Kidney (tissue), 14 donors: ENCODE results near the gene MEGF11. TPM values are rescaled to one million over a fixed set of nuclear protein-coding genes. Genes with fewer than 3 reads are reported as not detected.

Source experiments
- DNase-seq, 5 donors: peaks; one replicate each; pipeline ENCODE4 v3.0.0-alpha.2; 2013 to 2020
- FAIRE-seq: peaks from 2 replicates; lab custom pipeline; 2012; peaks lifted over from hg19 to GRCh38; lab: Jason Lieb, UNC
- H3K27ac ChIP-seq, 2 donors: one replicate each; pipeline ENCODE4 v1.7.0; 2013; ENCODE audit warnings: low read depth in 2 of 2, low read length in 2 of 2, inconsistent platforms in 1 of 2
- H3K27me3 ChIP-seq: one replicate; pipeline ENCODE4 v1.7.1; 2013; ENCODE audit warnings: low read length, inconsistent platforms; ENCODE audit not compliant: control insufficient read depth, insufficient read depth
- H3K36me3 ChIP-seq, 3 donors: one replicate each; pipeline versions ENCODE4 v1.7.0 to v1.7.1; 2013; ENCODE audit warnings: low read length in 3 of 3, control low read depth in 1 of 3, inconsistent platforms in 1 of 3; ENCODE audit not compliant: insufficient read depth in 3 of 3, control insufficient read depth in 2 of 3
- H3K4me1 ChIP-seq, 3 donors: one replicate each; pipeline versions ENCODE4 v1.7.0 to v1.7.1; 2013; ENCODE audit warnings: low read length in 3 of 3, inconsistent platforms in 1 of 3, low read depth in 1 of 3; ENCODE audit not compliant: control insufficient read depth in 2 of 3, insufficient read depth in 2 of 3
- H3K4me3 ChIP-seq, 3 donors: one replicate each; pipeline versions ENCODE4 v1.7.0 to v1.8.1; 2013; ENCODE audit warnings: low read length in 3 of 3, control low read depth in 1 of 3, inconsistent platforms in 1 of 3
- H3K9ac ChIP-seq, 3 donors: one replicate each; pipeline versions ENCODE4 v1.7.0 to v1.7.1; 2013; ENCODE audit warnings: low read length in 3 of 3, control low read depth in 1 of 3, inconsistent platforms in 1 of 3
- H3K9me3 ChIP-seq, 3 donors: one replicate each; pipeline versions ENCODE4 v1.7.0 to v1.7.1; 2013; ENCODE audit warnings: low read length in 3 of 3, control low read depth in 1 of 3, inconsistent platforms in 1 of 3; ENCODE audit not compliant: control insufficient read depth in 2 of 3, insufficient read depth in 1 of 3
- CTCF ChIP-seq: IDR thresholded peaks from 3 replicates; pipeline ENCODE4 v1.5.1; 2012; ENCODE audit warnings: mild to moderate bottlenecking, moderate library complexity, borderline replicate concordance; ENCODE audit not compliant: insufficient read depth; ENCODE audit errors: extremely low read depth
- intact Hi-C: fragments of 100-400 bp; cut with DNase I; formaldehyde crosslinking; loops from one replicate; pipeline ENCODE4 v1.11.1; 2022
- polyA plus RNA-seq: library from polyadenylated mRNA; stranded (reverse); fragments of 350-450 nt; fragmentation: Illumina TruSeq; extraction: RNeasy Lipid Tissue Mini Kit (QIAGEN cat#74804); gene quantifications from one replicate; pipeline ENCODE4 v1.2.3, GENCODE V29; 2014; ENCODE audit warnings: low read depth, low replicate concordance; ENCODE audit not compliant: insufficient read depth
- total RNA-seq: library from RNA; stranded (reverse); fragmentation: NEBNext Ultra II Directional; extraction: Animal tissue kit (Norgen Biotek cat#: 25700); gene quantifications from one replicate; pipeline ENCODE4 v1.2.1, GENCODE V29; 2021
- donor health status: control.
- donor health status: control.
- donor health status: control.
- donor health status: control.
- donor health status: control.
- donor health status: DM: yes; HTN: yes; CAD: no.
- donor health status: Normal renal cell carcinoma (clear cell type).

The MEGF11 gene
- total and polyA plus RNA-seq, 2 donors from 2014 or later, result 10.4 to 41.8 TPM

- TF ChIP-seq CTCF, result no peak
- no peak overlapping the region for H3K9ac ChIP-seq
- H3K9me3 ChIP-seq, result no peaks in the 10 kb centered on the region
- no peak overlapping the region for H3K4me3 ChIP-seq
- H3K27me3 ChIP-seq, result no peaks in the 10 kb centered on the region
- FAIRE-seq (no peak), DNase-seq (no peak)
- H3K4me1 ChIP-seq, result no peaks in the 10 kb centered on the region
- H3K36me3 ChIP-seq, result no peaks in the 10 kb centered on the region
- H3K27ac ChIP-seq, result no peak overlapping the region
- intact Hi-C loops, result no loop called here
Observed at GRCh38 chr15:65937476-65937875, 316.1 kb downstream of the MEGF11 start.

GRCh38 chr15:65937054-65937453, 316.5 kb downstream of the MEGF11 start:
- intact Hi-C loops, result no loop called here
- H3K9ac ChIP-seq, result no peak overlapping the region
- H3K4me3 ChIP-seq, result no peak overlapping the region
- H3K27me3 ChIP-seq, result no peaks in the 10 kb centered on the region
- no peaks in the 10 kb centered on the region for H3K4me1 ChIP-seq
- no peak for FAIRE-seq
- H3K27ac ChIP-seq, result no peak overlapping the region
- H3K36me3 ChIP-seq, result no peaks in the 10 kb centered on the region
- DNase-seq, result no peak
- H3K9me3 ChIP-seq, result no peaks in the 10 kb centered on the region
- no peak for TF ChIP-seq CTCF

GRCh38 chr15:65936282-65936681, 317.3 kb downstream of the MEGF11 start:
- FAIRE-seq (no peak), DNase-seq (no peak)
- no peak overlapping the region for H3K9ac ChIP-seq
- no peak overlapping the region for H3K27ac ChIP-seq
- H3K27me3 ChIP-seq, result no peaks in the 10 kb centered on the region
- intact Hi-C loops, result no loop called here
- no peak for TF ChIP-seq CTCF
- no peak overlapping the region for H3K4me3 ChIP-seq
- no peaks in the 10 kb centered on the region for H3K9me3 ChIP-seq
- no peaks in the 10 kb centered on the region for H3K36me3 ChIP-seq
- H3K4me1 ChIP-seq, result no peaks in the 10 kb centered on the region

GRCh38 chr15:65935391-65935790, 318.2 kb downstream of the MEGF11 start:
- Histone ChIP-seq H3K4me3 (no peak overlapping the region), H3K27ac (no peak overlapping the region), H3K36me3 (no peaks in the 10 kb centered on the region), H3K27me3 (no peaks in the 10 kb centered on the region), H3K9me3 (no peaks in the 10 kb centered on the region), H3K4me1 (no peaks in the 10 kb centered on the region), H3K9ac (no peak overlapping the region)
- intact Hi-C loops, result no loop called here
- no peak for FAIRE-seq
- no peak for TF ChIP-seq CTCF
- no peak for DNase-seq
